SK-N-SH (cell line): ENCODE data around the gene FOXP1. TPM values are rescaled to one million over a fixed set of nuclear protein-coding genes. Genes with fewer than 3 reads are reported as not detected.

ENCODE experiments used
- CTCF ChIA-PET: fragments of 300-600, 350-600 bp; formaldehyde crosslinking; extraction: SDS; loops from one replicate; lab custom pipeline; 2021; lab: Yijun Ruan, JAX
- POLR2A ChIA-PET: fragments of 350-600 bp; sonication (Branson Sonifier 250); formaldehyde crosslinking; extraction: SDS; loops from one replicate; lab custom pipeline; 2020; ENCODE audit warnings: antibody characterized with exemption, inconsistent platforms; lab: Yijun Ruan, JAX
- DNase-seq: peaks from one replicate; pipeline ENCODE4 v3.0.0; 2012
- H2AFZ ChIP-seq: fragments of 200-600 bp; sonication (generic); 2 replicates; pipeline ENCODE4 v1.8.1; 2016; ENCODE audit warnings: antibody characterized with exemption, mild to moderate bottlenecking, low read depth
- H3F3A ChIP-seq: fragments of 200-600 bp; sonication (generic); replicated peaks from 2 replicates; pipeline ENCODE3; 2016; ENCODE audit warnings: antibody characterized with exemption, mild to moderate bottlenecking; ENCODE audit not compliant: insufficient read depth
- H3K27ac ChIP-seq, 2 experiments: fragments of 200-500 bp in 1 of 2; fragments of 200-600 bp in 1 of 2; sonication (Bioruptor generic) in 1 of 2; sonication (generic), shearing (Covaris generic) in 1 of 2; 2 replicates each; pipeline versions ENCODE4 v1.5.1 to v1.6.1; 2014 to 2016; ENCODE audit warnings: low read depth in 2 of 2, inconsistent platforms in 1 of 2, low read length in 1 of 2, mild to moderate bottlenecking in 1 of 2, mixed read lengths in 1 of 2
- H3K27me3 ChIP-seq: fragments of 200-600 bp; sonication (generic), shearing (Covaris generic); 2 replicates; pipeline ENCODE4 v1.6.1; 2016; ENCODE audit warnings: mixed run types; ENCODE audit not compliant: insufficient read depth
- H3K36me3 ChIP-seq, 2 experiments: fragments of 200-500 bp in 1 of 2; fragments of 200-600 bp in 1 of 2; sonication (Bioruptor generic) in 1 of 2; sonication (generic) in 1 of 2; replicated peaks in 1 of 2; 2 replicates each; pipeline versions ENCODE3 to v1.5.1; 2014 to 2016; ENCODE audit warnings: low read length in 1 of 2, mild to moderate bottlenecking in 1 of 2; ENCODE audit not compliant: insufficient read depth in 2 of 2, control insufficient read depth in 1 of 2
- H3K4me1 ChIP-seq, 2 experiments: fragments of 200-500 bp in 1 of 2; fragments of 200-600 bp in 1 of 2; sonication (Bioruptor generic) in 1 of 2; sonication (generic), shearing (Covaris generic) in 1 of 2; 2 replicates each; pipeline versions ENCODE4 v1.5.1 to v1.6.1; 2014 to 2016; ENCODE audit warnings: low read depth in 1 of 2, low read length in 1 of 2, mixed run types in 1 of 2; ENCODE audit not compliant: insufficient read depth in 2 of 2, control insufficient read depth in 1 of 2
- H3K4me2 ChIP-seq: fragments of 200-600 bp; sonication (generic), shearing (Covaris generic); 2 replicates; pipeline ENCODE4 v1.6.1; 2017; ENCODE audit warnings: mixed run types
- H3K4me3 ChIP-seq, 2 experiments: fragments of 200-500 bp in 1 of 2; fragments of 200-600 bp in 1 of 2; sonication (Bioruptor generic) in 1 of 2; sonication (generic), shearing (Covaris generic) in 1 of 2; 2 replicates each; pipeline versions ENCODE4 v1.5.1 to v1.8.1; 2014 to 2016; ENCODE audit warnings: low read depth in 2 of 2, inconsistent platforms in 1 of 2, low read length in 1 of 2, mild to moderate bottlenecking in 1 of 2, mixed read lengths in 1 of 2, moderate library complexity in 1 of 2
- H3K79me2 ChIP-seq: fragments of 200-600 bp; sonication (generic); 2 replicates; pipeline ENCODE4 v1.8.1; 2017; ENCODE audit warnings: mild to moderate bottlenecking; ENCODE audit not compliant: insufficient read depth
- H3K9ac ChIP-seq: fragments of 200-600 bp; sonication (generic); 2 replicates; pipeline ENCODE4 v1.6.1; 2017; ENCODE audit warnings: mixed run types
- H3K9me2 ChIP-seq: fragments of 200-600 bp; sonication (generic); 2 replicates; pipeline ENCODE4 v1.6.1; 2017; ENCODE audit warnings: mixed run types
- H3K9me3 ChIP-seq: fragments of 200-600 bp; sonication (generic); 2 replicates; pipeline ENCODE4 v1.6.1; 2017; ENCODE audit warnings: mixed run types, mild to moderate bottlenecking, moderate library complexity
- H4K20me1 ChIP-seq: fragments of 200-600 bp; sonication (generic); 2 replicates; pipeline ENCODE4 v1.6.1; 2017; ENCODE audit warnings: mild to moderate bottlenecking, mixed run types; ENCODE audit not compliant: insufficient read depth
- CTCF ChIP-seq: fragments of 200-600 bp; sonication (generic); IDR thresholded peaks from 2 replicates; pipeline ENCODE4 v1.6.1; 2017; ENCODE audit warnings: antibody characterized with exemption, mild to moderate bottlenecking, moderate library complexity
- ELF1 ChIP-seq: IDR thresholded peaks from 2 replicates; pipeline ENCODE4 v1.4.0; 2012
- FOSL2 ChIP-seq: IDR thresholded peaks from 2 replicates; pipeline ENCODE4 v1.4.0; 2012; ENCODE audit warnings: low read depth, mild to moderate bottlenecking, moderate library complexity, borderline replicate concordance
- FOXJ3 ChIP-seq: sonication (generic); formaldehyde crosslinking; IDR thresholded peaks from 2 replicates; pipeline ENCODE4 v1.5.1; 2020; ENCODE audit warnings: mild to moderate bottlenecking, missing genetic modification reagents
- FOXM1 ChIP-seq: IDR thresholded peaks from 2 replicates; pipeline ENCODE4 v1.4.0; 2012; ENCODE audit warnings: low read depth, mild to moderate bottlenecking
- IRF3 ChIP-seq: fragments of 150-350 bp; IDR thresholded peaks from 2 replicates; pipeline ENCODE4 v1.6.1; 2016; ENCODE audit warnings: mild to moderate bottlenecking, low read depth, low read length
- MEF2A ChIP-seq: IDR thresholded peaks from 2 replicates; pipeline ENCODE4 v1.4.0; 2012; ENCODE audit warnings: low read depth, borderline replicate concordance
- NFIC ChIP-seq: IDR thresholded peaks from 2 replicates; pipeline ENCODE4 v1.4.0; 2012; ENCODE audit warnings: borderline replicate concordance
- NRF1 ChIP-seq: IDR thresholded peaks from 2 replicates; pipeline ENCODE4 v1.6.1; 2012; ENCODE audit warnings: low read depth, mild to moderate bottlenecking, low read length
- PBX3 ChIP-seq: IDR thresholded peaks from 2 replicates; pipeline ENCODE4; 2012
- RAD21 ChIP-seq: IDR thresholded peaks from 2 replicates; pipeline ENCODE4 v1.6.1; 2012; ENCODE audit warnings: mild to moderate bottlenecking, low read length
- RCOR1 ChIP-seq: fragments of 150-350 bp; IDR thresholded peaks from 2 replicates; pipeline ENCODE4 v1.6.1; 2017; ENCODE audit warnings: antibody characterized with exemption, low read length
- REST ChIP-seq: IDR thresholded peaks from 2 replicates; pipeline ENCODE4 v1.6.1; 2012; ENCODE audit warnings: mild to moderate bottlenecking, low read depth, low read length, moderate library complexity
- RFX5 ChIP-seq: IDR thresholded peaks from 2 replicates; pipeline ENCODE4 v1.6.1; 2012; ENCODE audit warnings: mild to moderate bottlenecking, improper control_type of control experiment, low read length
- RXRA ChIP-seq: IDR thresholded peaks from 2 replicates; pipeline ENCODE4 v1.4.0; 2012; ENCODE audit warnings: low read depth, mild to moderate bottlenecking, borderline replicate concordance
- SIN3A ChIP-seq: IDR thresholded peaks from 2 replicates; pipeline ENCODE4 v1.6.1; 2012; ENCODE audit warnings: low read depth, mild to moderate bottlenecking, low read length, moderate library complexity, borderline replicate concordance
- SMC3 ChIP-seq: IDR thresholded peaks from 2 replicates; pipeline ENCODE4 v1.6.1; 2012; ENCODE audit warnings: low read depth, low read length, improper control_type of control experiment
- TCF12 ChIP-seq: IDR thresholded peaks from 2 replicates; pipeline ENCODE4 v1.4.0; 2012
- WGBS: methylation state at CpG from one replicate; pipeline ENCODE4 v1.1.6; 2017; ENCODE audit warnings: low lambda C conversion rate; 5-methylcytosine and 5-hydroxymethylcytosine counted together
- polyA plus RNA-seq, 3 experiments: library from polyadenylated mRNA; depleted of rRNA; stranded (reverse); fragments of >200 nt; gene quantifications; 2 replicates each; pipeline ENCODE4 v1.2.3, GENCODE V29; 2012

The FOXP1 gene
- polyA plus RNA-seq, 1 of the 3 experiments (the other 2 are of a cell fraction) = 8.8 TPM

- H3K4me2 ChIP-seq = no peak overlapping the region
- H3K27me3 ChIP-seq = no peaks in the 10 kb centered on the region
- H3F3A ChIP-seq = no peaks in the 10 kb centered on the region
- no peaks in the 10 kb centered on the region for H3K9me2 ChIP-seq
- ChIA-PET POLR2A (no interaction called here), CTCF (interaction anchor here (1.4 kb wide), 1 partner anchor 10 kb away, joined by 3 read pairs; no protein-coding TSS in a partner anchor)
- no peak overlapping the region for H3K9ac ChIP-seq
- no peaks in the 10 kb centered on the region; a peak in 1 of 4 replicates for H3K4me1 ChIP-seq
- 92% methylated on average over 7 of the region's 7 CpGs for whole genome bisulfite sequencing
- no peak overlapping the region for H2AFZ ChIP-seq
- H4K20me1 ChIP-seq = no peaks in the 10 kb centered on the region
- H3K27ac ChIP-seq = no peak overlapping the region
- no peak overlapping the region for H3K4me3 ChIP-seq
- no peak for DNase-seq
- no peak for TF ChIP-seq SIN3A
- no peak for TF ChIP-seq NRF1
- TF ChIP-seq ELF1 = no peak
- TF ChIP-seq RCOR1 = no peak
- TF ChIP-seq FOXJ3 (CRISPR knock-in tag) = no peak
- no peak for TF ChIP-seq FOSL2
- TF ChIP-seq RAD21 = no peak
- TF ChIP-seq MEF2A = no peak
- no peak for TF ChIP-seq TCF12
- no peak for TF ChIP-seq RFX5
- no peak for TF ChIP-seq RXRA
- H3K79me2 ChIP-seq = peaks cover 35% of the 10 kb centered on the region
- H3K36me3 ChIP-seq = peaks cover 0 to 8% of the 10 kb centered on the region in 2 experiments
- no peaks in the 10 kb centered on the region for H3K9me3 ChIP-seq
Observed at GRCh38 chr3:71219744-71220638, 363.5 kb downstream of the FOXP1 start.

- Histone ChIP-seq H3K9me3 (no peaks in the 10 kb centered on the region), H3F3A (no peaks in the 10 kb centered on the region), H3K9ac (no peak overlapping the region), H3K4me3 (no peak overlapping the region), H3K79me2 (peaks cover 34% of the 10 kb centered on the region), H3K4me2 (no peak overlapping the region), H3K27me3 (no peaks in the 10 kb centered on the region), H3K27ac (no peak overlapping the region), H4K20me1 (no peaks in the 10 kb centered on the region), H2AFZ (no peak overlapping the region), H3K9me2 (no peaks in the 10 kb centered on the region), H3K4me1 (no peaks in the 10 kb centered on the region), H3K36me3 (peaks cover 0 to 8% of the 10 kb centered on the region in 2 experiments)
- CTCF ChIA-PET = no interaction called here
- DNase-seq = no peak
- 95% methylated on average over 5 of the region's 5 CpGs for WGBS
- POLR2A ChIA-PET = no interaction called here
- TF ChIP-seq ELF1 (no peak), FOXJ3 (CRISPR knock-in tag) (no peak), IRF3 (no peak), FOXM1 (no peak), PBX3 (no peak), REST (no peak), SIN3A (no peak), RXRA (no peak), RAD21 (no peak), CTCF (no peak), NFIC (no peak), RCOR1 (no peak), SMC3 (no peak), TCF12 (no peak)
Observed at GRCh38 chr3:71218508-71218907, 365.0 kb downstream of the FOXP1 start.
